ENCODE results near the gene CTNNA2.

DNA sequence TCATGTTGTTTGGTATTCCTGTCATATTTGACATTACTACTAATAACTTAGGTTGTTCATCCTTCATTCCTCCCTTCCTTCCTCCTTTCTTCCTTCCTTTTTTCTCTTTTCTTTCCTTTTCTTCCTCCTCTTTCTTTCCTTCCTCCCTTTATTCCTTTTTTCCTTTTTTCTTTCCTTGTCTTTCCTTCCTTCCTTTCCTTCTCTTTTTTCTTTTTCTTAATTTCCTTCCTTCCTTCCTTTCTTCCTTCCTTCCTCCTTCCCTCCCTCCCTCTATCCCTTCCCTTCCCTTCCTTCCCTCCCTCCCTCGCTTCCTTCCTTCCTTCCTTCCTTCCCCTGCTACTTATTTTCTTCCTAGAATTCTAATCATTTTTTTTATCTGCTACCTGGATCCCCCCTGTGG is 66.1 kb downstream of the CTNNA2 start:
- TF ChIP-seq GATA2 (IDR thresholded peaks at IDR 0.05; ENCODE audit: low read depth, low read length) (no peak), GATA3 (IDR thresholded peaks at IDR 0.05; ENCODE audit: low read depth, low read length) (no peak)

Data from SH-SY5Y (cell line).